ENCODE data around the gene FAM219B.

GRCh38 chr15:74924525-74924924, 17.9 kb upstream of the FAM219B start:
- TF ChIP-seq POLR2AphosphoS5 (IDR thresholded peaks at IDR 0.05; ENCODE audit: low read depth, low read length) (no peak), POLR2A (IDR thresholded peaks at IDR 0.05; ENCODE audit: low read depth, low read length) (no peak)
